NT2/D1 (cell line): Measurements from ENCODE around the gene TSPAN31.

Source experiments
- DNase-seq: peaks from one replicate; pipeline ENCODE4 v3.0.0-alpha.2; 2011; ENCODE audit warnings: low read depth, low spot score
- H3K27me3 ChIP-seq: 2 replicates; pipeline ENCODE4 v1.6.0; 2011; ENCODE audit warnings: mild to moderate bottlenecking; ENCODE audit not compliant: insufficient read length, insufficient read depth
- H3K36me3 ChIP-seq: 2 replicates; pipeline ENCODE4 v1.6.1; 2011; ENCODE audit warnings: mild to moderate bottlenecking, low read length, mixed read lengths; ENCODE audit not compliant: insufficient read depth, insufficient read length
- H3K4me1 ChIP-seq: 2 replicates; pipeline ENCODE4 v1.5.1; 2011; ENCODE audit not compliant: insufficient read depth, insufficient read length
- H3K4me3 ChIP-seq: 2 replicates; pipeline ENCODE4 v1.5.1; 2011; ENCODE audit warnings: low read depth; ENCODE audit not compliant: insufficient read length
- H3K9ac ChIP-seq: 2 replicates; pipeline ENCODE4 v1.6.0; 2011; ENCODE audit warnings: low read depth; ENCODE audit not compliant: insufficient read length
- H3K9me3 ChIP-seq: 2 replicates; pipeline ENCODE4 v1.5.1; 2011; ENCODE audit warnings: mild to moderate bottlenecking, low read length; ENCODE audit not compliant: insufficient read depth
- SUZ12 ChIP-seq: IDR thresholded peaks from 2 replicates; pipeline ENCODE4 v1.6.1; 2011; ENCODE audit not compliant: insufficient read length, insufficient read depth; ENCODE audit errors: extremely low read depth
- YY1 ChIP-seq: IDR thresholded peaks from 2 replicates; pipeline ENCODE4 v1.6.1; 2011; ENCODE audit not compliant: insufficient read length, insufficient read depth
- ZNF274 ChIP-seq: IDR thresholded peaks from 2 replicates; pipeline ENCODE4 v1.6.1; 2011; ENCODE audit warnings: mild to moderate bottlenecking, low read depth, low read length

TSPAN31 gene

DNA sequence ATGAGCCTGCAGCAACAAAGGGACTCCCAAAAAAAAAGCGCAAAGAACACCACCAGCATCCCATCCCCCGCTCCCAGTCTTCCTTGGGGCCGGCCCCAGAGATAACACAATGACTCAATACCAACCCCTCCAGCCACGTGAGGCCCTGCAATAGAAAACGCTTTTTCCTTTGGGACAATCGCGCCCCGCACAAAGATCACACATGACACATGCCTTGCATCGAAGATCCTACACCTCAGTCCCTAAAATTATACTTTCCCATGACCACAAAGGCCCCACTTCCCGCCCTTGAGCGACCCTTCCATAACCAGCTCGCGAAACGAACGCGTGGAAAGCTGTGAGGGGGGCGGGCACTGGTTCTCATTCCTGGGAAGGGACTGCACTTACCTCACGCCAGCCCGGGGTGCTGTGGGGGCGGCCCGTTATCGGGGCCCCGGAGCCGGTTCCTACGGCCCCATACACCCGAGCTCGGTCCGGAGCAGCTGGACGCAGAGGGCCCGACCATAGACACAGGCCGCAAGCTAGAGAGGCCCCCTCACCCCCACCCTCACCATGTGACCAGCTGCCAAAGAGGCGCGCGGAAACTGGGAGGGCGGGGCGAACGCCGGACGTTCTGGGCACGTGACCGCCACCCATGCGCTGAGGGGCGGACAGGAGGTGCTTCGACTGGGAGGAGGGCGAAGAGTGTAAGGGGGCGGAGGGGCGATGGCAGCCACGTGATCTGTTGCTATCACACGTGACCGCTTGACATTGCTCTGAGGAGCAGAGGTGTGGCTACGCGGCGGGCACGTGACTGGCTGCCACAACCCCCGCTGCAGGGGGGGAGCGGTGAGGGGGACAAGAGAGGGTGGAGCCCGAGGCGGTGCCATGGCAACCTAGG lies 7.2 kb downstream of the TSPAN31 start, which contains the start of gene CDK4:
CDK4 (minus strand) TSS at position 523 of the 880 bp plus-strand sequence. CDS start 593 bp downstream, outside the sequence.
- Histone ChIP-seq H3K27me3 (peaks cover 40% of the 10 kb centered on the region), H3K4me1 (peaks cover 7% of the 10 kb centered on the region), H3K9me3 (no peaks in the 10 kb centered on the region), H3K4me3 (peak within 1 kb of the TSS; percentile 99), H3K9ac (peak within 1 kb of the TSS; percentile 95), H3K36me3 (peaks cover 44% of the 10 kb centered on the region)
- peak; percentile 99 for DNase-seq
- TF ChIP-seq ZNF274 (no peak), SUZ12 (no peak), YY1 (no peak)

GRCh38 chr12:57752668-57753000 lies 7.8 kb downstream of the TSPAN31 start:
- Histone ChIP-seq H3K9ac (no peak overlapping the region), H3K9me3 (no peaks in the 10 kb centered on the region), H3K36me3 (peaks cover 38% of the 10 kb centered on the region), H3K27me3 (peaks cover 45% of the 10 kb centered on the region), H3K4me3 (no peak overlapping the region), H3K4me1 (peaks cover 7% of the 10 kb centered on the region)
- no peak for DNase-seq
- TF ChIP-seq ZNF274 (no peak), SUZ12 (no peak), YY1 (no peak)

DNA sequence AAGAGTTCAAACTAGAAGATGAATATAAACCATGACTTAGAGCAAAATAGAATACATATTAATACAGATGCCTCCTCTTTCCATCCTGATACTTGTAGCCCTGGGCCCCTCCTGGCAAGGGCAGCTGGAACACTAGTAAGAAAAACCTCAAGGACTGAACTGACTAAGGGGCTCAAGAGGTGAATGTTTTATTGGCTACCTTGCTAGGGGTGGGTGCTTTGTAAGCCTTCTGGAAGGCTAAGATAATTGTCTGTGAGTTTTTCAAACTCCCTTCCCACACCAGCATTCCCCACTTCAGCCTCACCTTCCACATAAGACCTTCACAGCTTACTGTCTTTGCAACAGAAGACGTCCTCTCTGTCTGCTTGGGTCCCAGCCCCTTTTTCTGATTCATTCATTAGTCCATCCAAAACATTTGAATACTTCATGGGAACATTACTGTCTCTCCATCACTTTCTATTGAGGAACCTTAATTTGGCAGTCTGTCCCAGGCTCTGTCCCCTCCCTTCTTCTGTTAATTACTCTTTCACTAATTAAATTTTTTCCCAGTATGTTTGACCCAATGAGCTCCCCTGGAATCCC lies 9.0 kb downstream of the TSPAN31 start:
- Histone ChIP-seq H3K36me3 (peaks cover 27% of the 10 kb centered on the region), H3K27me3 (peaks cover 57% of the 10 kb centered on the region), H3K4me3 (no peak overlapping the region), H3K9ac (no peak overlapping the region), H3K9me3 (no peaks in the 10 kb centered on the region), H3K4me1 (peaks cover 7% of the 10 kb centered on the region)
- TF ChIP-seq ZNF274 = no peak
- TF ChIP-seq YY1 = no peak
- no peak for TF ChIP-seq SUZ12
- no peak for DNase-seq

- TF ChIP-seq SUZ12 = no peak
- TF ChIP-seq ZNF274 = no peak
- TF ChIP-seq YY1 = no peak
- H3K9ac ChIP-seq = peak within 1 kb of the TSS; percentile 44
- H3K4me1 ChIP-seq = peaks cover 7% of the 10 kb centered on the region
- H3K36me3 ChIP-seq = peaks cover 20% of the 10 kb centered on the region
- H3K4me3 ChIP-seq = peak within 1 kb of the TSS; percentile 55
- H3K9me3 ChIP-seq = no peaks in the 10 kb centered on the region
- H3K27me3 ChIP-seq = peaks cover 60% of the 10 kb centered on the region
- DNase-seq = no peak
Measured at GRCh38 chr12:57754411-57755193, 9.8 kb downstream of the TSPAN31 start, which contains the start of gene MARCHF9. Gene MARCHF9 (plus strand): TSS chr12:57755103. CDS start chr12:57755529, 426 bp downstream.

DNA sequence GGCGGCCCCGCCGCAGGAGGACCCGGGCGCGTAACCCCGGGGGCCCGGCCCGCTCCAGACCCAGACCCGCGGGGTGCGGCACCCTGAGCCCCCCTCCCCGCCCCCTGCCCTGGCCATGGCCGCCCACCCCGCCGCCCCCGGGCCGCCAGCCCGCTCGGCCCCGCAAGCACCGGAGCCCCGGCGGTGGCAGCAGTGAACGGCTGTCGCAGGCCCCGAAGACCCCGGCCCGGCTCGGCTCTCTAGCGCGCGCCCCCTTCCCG lies 10.3 kb downstream of the TSPAN31 start:
- Histone ChIP-seq H3K9me3 (no peaks in the 10 kb centered on the region), H3K4me3 (peak overlapping the region; percentile 31), H3K9ac (no peak overlapping the region), H3K4me1 (peaks cover 7% of the 10 kb centered on the region), H3K27me3 (peaks cover 60% of the 10 kb centered on the region), H3K36me3 (peaks cover 14% of the 10 kb centered on the region)
- no peak for DNase-seq
- TF ChIP-seq YY1 (no peak), SUZ12 (no peak)

DNA sequence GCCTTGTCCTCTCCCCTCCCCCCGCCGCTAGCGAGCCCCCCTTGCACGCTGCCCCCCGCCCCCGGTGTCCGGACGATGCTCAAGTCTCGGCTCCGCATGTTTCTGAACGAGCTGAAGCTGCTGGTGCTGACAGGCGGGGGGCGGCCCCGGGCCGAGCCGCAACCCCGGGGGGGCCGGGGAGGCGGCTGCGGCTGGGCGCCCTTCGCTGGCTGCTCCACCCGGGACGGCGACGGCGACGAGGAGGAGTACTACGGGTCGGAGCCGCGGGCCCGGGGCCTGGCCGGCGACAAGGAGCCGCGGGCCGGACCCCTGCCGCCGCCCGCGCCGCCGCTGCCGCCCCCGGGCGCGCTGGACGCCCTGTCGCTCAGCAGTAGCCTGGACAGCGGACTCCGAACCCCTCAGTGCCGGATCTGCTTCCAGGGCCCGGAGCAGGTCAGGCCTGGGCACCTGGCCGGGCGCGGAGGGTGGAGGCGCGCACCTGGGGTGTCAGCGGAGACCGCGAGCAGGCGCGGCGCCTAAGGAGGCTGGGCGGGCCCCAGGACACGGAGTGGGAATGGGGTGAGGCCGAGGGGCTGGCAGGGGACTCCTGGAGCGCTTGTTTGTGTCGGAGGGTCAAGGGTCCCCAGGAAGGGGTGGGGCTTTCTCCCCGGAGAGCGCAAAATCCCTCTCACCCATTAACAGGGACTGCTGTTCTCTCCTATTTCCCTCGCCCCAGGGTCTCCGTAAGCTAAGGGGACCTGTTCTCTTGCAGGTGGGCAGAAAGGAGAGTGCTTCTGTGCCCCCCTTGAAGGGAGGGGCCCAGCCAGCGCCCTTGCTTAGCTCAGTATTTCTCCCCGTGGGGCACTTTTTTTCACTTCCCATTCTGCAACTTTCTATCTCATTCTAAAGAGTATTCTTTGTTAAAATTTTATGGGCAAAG lies 10.9 kb downstream of the TSPAN31 start:
- Histone ChIP-seq H3K4me3 (peak overlapping the region; percentile 35), H3K27me3 (peaks cover 60% of the 10 kb centered on the region), H3K9me3 (no peaks in the 10 kb centered on the region), H3K9ac (peak overlapping the region; percentile 44), H3K36me3 (peaks cover 8% of the 10 kb centered on the region), H3K4me1 (peaks cover 6% of the 10 kb centered on the region)
- DNase-seq = no peak
- TF ChIP-seq SUZ12 = peak; percentile 83
- TF ChIP-seq ZNF274 = no peak
